HEK293 (cell line): ENCODE results near the gene CTSF.

Experiments used
- MEIS1 ChIP-seq: sonication (generic); formaldehyde crosslinking; IDR thresholded peaks from 2 replicates; pipeline ENCODE4 v1.8.1; 2022; ENCODE audit warnings: missing genetic modification reagents, mild to moderate bottlenecking, borderline replicate concordance
- OSR2 ChIP-seq: fragments of 450-650 bp; formaldehyde crosslinking; IDR thresholded peaks from 2 replicates; pipeline ENCODE4 v1.5.1; 2016; ENCODE audit warnings: missing biosample characterization, missing genetic modification characterization
- ZBTB1 ChIP-seq: fragments of 450-650 bp; formaldehyde crosslinking; IDR thresholded peaks from 2 replicates; pipeline ENCODE4 v1.5.1; 2016; ENCODE audit warnings: missing biosample characterization, missing genetic modification characterization
- ZBTB7A ChIP-seq: fragments of 450-650 bp; formaldehyde crosslinking; IDR thresholded peaks from 2 replicates; pipeline ENCODE4 v1.5.1; 2016; ENCODE audit warnings: low read depth, missing biosample characterization, missing genetic modification characterization
- ZFP3 ChIP-seq: fragments of 450-650 bp; formaldehyde crosslinking; IDR thresholded peaks from 2 replicates; pipeline ENCODE4 v1.5.1; 2016; ENCODE audit warnings: low read depth, missing biosample characterization, missing genetic modification characterization
- ZNF514 ChIP-seq: fragments of 450-650 bp; formaldehyde crosslinking; IDR thresholded peaks from 2 replicates; pipeline ENCODE4 v1.5.1; 2016; ENCODE audit warnings: missing biosample characterization, missing genetic modification characterization
- ZNF561 ChIP-seq: fragments of 450-650 bp; IDR thresholded peaks from 2 replicates; pipeline ENCODE4 v1.5.1; 2018; ENCODE audit warnings: missing biosample characterization, missing genetic modification characterization, borderline replicate concordance
- ZNF677 ChIP-seq: fragments of 450-650 bp; IDR thresholded peaks from 2 replicates; pipeline ENCODE4 v1.5.0; 2018; ENCODE audit warnings: missing biosample characterization, mild to moderate bottlenecking, missing genetic modification characterization, moderate library complexity
- TF ChIP-seq, protein P1 (sequence below): fragments of 450-650 bp; formaldehyde crosslinking; IDR thresholded peaks from 2 replicates; pipeline ENCODE4 v1.5.1; 2016; ENCODE audit warnings: missing biosample characterization, missing genetic modification characterization
- TF ChIP-seq, protein P2 (sequence below): fragments of 450-650 bp; formaldehyde crosslinking; IDR thresholded peaks from 2 replicates; pipeline ENCODE4 v1.5.1; 2017; ENCODE audit warnings: missing biosample characterization, mild to moderate bottlenecking, missing genetic modification characterization, moderate library complexity
- TF ChIP-seq, protein P3 (sequence below): fragments of 450-650 bp; formaldehyde crosslinking; IDR thresholded peaks from 2 replicates; pipeline ENCODE4 v1.5.1; 2016; ENCODE audit warnings: missing biosample characterization, missing genetic modification characterization
- TF ChIP-seq, protein P4 (sequence below): fragments of 450-650 bp; formaldehyde crosslinking; IDR thresholded peaks from 2 replicates; pipeline ENCODE4 v1.5.1; 2016; ENCODE audit warnings: missing biosample characterization, missing genetic modification characterization
- TF ChIP-seq, protein P5 (sequence below): fragments of 450-650 bp; formaldehyde crosslinking; IDR thresholded peaks from 2 replicates; pipeline ENCODE4 v1.5.1; 2016; ENCODE audit warnings: missing biosample characterization, missing genetic modification characterization

DNA sequence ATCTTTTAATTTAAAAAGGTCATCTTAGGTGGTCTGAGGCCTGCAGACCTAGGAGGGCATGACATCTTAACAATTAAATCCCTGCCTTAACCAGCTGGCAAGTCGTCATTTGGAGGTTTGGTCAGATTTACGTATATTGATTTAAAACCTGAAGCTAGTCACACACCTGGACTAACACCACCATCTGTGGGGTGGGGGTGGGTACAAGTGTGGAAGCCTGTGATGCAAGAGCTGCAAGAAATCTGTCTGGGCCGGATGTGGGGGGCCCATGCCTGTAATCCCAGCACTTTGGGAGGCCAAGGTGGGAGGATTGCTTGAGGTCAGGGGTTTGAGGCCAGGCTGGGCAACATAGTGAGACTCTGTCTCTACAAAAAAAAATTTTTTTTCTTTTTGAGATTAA lies 12.9 kb upstream of the CTSF start:
- TF ChIP-seq, protein P1, sequence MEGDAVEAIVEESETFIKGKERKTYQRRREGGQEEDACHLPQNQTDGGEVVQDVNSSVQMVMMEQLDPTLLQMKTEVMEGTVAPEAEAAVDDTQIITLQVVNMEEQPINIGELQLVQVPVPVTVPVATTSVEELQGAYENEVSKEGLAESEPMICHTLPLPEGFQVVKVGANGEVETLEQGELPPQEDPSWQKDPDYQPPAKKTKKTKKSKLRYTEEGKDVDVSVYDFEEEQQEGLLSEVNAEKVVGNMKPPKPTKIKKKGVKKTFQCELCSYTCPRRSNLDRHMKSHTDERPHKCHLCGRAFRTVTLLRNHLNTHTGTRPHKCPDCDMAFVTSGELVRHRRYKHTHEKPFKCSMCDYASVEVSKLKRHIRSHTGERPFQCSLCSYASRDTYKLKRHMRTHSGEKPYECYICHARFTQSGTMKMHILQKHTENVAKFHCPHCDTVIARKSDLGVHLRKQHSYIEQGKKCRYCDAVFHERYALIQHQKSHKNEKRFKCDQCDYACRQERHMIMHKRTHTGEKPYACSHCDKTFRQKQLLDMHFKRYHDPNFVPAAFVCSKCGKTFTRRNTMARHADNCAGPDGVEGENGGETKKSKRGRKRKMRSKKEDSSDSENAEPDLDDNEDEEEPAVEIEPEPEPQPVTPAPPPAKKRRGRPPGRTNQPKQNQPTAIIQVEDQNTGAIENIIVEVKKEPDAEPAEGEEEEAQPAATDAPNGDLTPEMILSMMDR (tag by site-specific recombination): no peak
- TF ChIP-seq, protein P2, sequence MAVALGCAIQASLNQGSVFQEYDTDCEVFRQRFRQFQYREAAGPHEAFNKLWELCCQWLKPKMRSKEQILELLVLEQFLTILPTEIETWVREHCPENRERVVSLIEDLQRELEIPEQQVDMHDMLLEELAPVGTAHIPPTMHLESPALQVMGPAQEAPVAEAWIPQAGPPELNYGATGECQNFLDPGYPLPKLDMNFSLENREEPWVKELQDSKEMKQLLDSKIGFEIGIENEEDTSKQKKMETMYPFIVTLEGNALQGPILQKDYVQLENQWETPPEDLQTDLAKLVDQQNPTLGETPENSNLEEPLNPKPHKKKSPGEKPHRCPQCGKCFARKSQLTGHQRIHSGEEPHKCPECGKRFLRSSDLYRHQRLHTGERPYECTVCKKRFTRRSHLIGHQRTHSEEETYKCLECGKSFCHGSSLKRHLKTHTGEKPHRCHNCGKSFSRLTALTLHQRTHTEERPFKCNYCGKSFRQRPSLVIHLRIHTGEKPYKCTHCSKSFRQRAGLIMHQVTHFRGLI: no peak
- TF ChIP-seq ZNF514 (tag by site-specific recombination) (no peak), MEIS1 (CRISPR knock-in tag) (no peak), ZNF561 (tag by site-specific recombination) (no peak), OSR2 (tag by site-specific recombination) (no peak), ZNF677 (tag by site-specific recombination) (no peak), ZBTB7A (tag by site-specific recombination) (no peak), ZFP3 (no peak), ZBTB1 (tag by site-specific recombination) (no peak)
- TF ChIP-seq, protein P3, sequence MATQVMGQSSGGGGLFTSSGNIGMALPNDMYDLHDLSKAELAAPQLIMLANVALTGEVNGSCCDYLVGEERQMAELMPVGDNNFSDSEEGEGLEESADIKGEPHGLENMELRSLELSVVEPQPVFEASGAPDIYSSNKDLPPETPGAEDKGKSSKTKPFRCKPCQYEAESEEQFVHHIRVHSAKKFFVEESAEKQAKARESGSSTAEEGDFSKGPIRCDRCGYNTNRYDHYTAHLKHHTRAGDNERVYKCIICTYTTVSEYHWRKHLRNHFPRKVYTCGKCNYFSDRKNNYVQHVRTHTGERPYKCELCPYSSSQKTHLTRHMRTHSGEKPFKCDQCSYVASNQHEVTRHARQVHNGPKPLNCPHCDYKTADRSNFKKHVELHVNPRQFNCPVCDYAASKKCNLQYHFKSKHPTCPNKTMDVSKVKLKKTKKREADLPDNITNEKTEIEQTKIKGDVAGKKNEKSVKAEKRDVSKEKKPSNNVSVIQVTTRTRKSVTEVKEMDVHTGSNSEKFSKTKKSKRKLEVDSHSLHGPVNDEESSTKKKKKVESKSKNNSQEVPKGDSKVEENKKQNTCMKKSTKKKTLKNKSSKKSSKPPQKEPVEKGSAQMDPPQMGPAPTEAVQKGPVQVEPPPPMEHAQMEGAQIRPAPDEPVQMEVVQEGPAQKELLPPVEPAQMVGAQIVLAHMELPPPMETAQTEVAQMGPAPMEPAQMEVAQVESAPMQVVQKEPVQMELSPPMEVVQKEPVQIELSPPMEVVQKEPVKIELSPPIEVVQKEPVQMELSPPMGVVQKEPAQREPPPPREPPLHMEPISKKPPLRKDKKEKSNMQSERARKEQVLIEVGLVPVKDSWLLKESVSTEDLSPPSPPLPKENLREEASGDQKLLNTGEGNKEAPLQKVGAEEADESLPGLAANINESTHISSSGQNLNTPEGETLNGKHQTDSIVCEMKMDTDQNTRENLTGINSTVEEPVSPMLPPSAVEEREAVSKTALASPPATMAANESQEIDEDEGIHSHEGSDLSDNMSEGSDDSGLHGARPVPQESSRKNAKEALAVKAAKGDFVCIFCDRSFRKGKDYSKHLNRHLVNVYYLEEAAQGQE (tag by site-specific recombination): no peak
- TF ChIP-seq, protein P4, sequence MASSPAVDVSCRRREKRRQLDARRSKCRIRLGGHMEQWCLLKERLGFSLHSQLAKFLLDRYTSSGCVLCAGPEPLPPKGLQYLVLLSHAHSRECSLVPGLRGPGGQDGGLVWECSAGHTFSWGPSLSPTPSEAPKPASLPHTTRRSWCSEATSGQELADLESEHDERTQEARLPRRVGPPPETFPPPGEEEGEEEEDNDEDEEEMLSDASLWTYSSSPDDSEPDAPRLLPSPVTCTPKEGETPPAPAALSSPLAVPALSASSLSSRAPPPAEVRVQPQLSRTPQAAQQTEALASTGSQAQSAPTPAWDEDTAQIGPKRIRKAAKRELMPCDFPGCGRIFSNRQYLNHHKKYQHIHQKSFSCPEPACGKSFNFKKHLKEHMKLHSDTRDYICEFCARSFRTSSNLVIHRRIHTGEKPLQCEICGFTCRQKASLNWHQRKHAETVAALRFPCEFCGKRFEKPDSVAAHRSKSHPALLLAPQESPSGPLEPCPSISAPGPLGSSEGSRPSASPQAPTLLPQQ: no peak
- TF ChIP-seq, protein P5, sequence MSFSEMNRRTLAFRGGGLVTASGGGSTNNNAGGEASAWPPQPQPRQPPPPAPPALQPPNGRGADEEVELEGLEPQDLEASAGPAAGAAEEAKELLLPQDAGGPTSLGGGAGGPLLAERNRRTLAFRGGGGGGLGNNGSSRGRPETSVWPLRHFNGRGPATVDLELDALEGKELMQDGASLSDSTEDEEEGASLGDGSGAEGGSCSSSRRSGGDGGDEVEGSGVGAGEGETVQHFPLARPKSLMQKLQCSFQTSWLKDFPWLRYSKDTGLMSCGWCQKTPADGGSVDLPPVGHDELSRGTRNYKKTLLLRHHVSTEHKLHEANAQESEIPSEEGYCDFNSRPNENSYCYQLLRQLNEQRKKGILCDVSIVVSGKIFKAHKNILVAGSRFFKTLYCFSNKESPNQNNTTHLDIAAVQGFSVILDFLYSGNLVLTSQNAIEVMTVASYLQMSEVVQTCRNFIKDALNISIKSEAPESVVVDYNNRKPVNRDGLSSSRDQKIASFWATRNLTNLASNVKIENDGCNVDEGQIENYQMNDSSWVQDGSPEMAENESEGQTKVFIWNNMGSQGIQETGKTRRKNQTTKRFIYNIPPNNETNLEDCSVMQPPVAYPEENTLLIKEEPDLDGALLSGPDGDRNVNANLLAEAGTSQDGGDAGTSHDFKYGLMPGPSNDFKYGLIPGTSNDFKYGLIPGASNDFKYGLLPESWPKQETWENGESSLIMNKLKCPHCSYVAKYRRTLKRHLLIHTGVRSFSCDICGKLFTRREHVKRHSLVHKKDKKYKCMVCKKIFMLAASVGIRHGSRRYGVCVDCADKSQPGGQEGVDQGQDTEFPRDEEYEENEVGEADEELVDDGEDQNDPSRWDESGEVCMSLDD (tag by site-specific recombination): no peak
